Esophagus squamous epithelium (tissue), 5 donors: ENCODE data around the gene ESPL1. TPM values are rescaled to one million over a fixed set of nuclear protein-coding genes. Genes with fewer than 3 reads are reported as not detected.
"Not testable (repeated sequence)": the region's sequence is repeated elsewhere in the genome, so short reads cannot be mapped to it uniquely, and the experiment has no call there.

Source experiments
- DNase-seq: peaks from one replicate; lab custom pipeline; 2025; lab: John Stamatoyannopoulos, UW
- H3K27ac ChIP-seq, 4 donors: fragments of 200-600 bp; sonication (generic); one replicate each; pipeline ENCODE4 v1.5.1; 2016 to 2019; ENCODE audit warnings: mild to moderate bottlenecking in 1 of 4
- H3K27me3 ChIP-seq, 4 donors: fragments of 200-600 bp; sonication (generic); 1 replicate in 3 of 4; 2 replicates in 1 of 4; pipeline versions ENCODE4 v1.5.1 to v1.6.0; 2017 to 2021; ENCODE audit warnings: antibody characterized with exemption in 1 of 4
- H3K36me3 ChIP-seq, 3 donors: fragments of 200-600 bp; sonication (generic); one replicate each; pipeline ENCODE4 v1.5.1; 2016 to 2019
- H3K4me1 ChIP-seq, 3 donors: fragments of 200-600 bp; sonication (generic); one replicate each; pipeline ENCODE4 v1.5.1; 2017 to 2019
- H3K4me3 ChIP-seq, 4 donors: fragments of 200-600 bp; sonication (generic); 1 replicate in 3 of 4; 2 replicates in 1 of 4; pipeline ENCODE4 v1.5.1; 2016 to 2019; ENCODE audit warnings: mild to moderate bottlenecking in 2 of 4, moderate library complexity in 1 of 4
- H3K9me3 ChIP-seq, 3 donors: fragments of 200-600 bp; sonication (generic); one replicate each; pipeline ENCODE4 v1.5.1; 2016 to 2019
- POLR2A ChIP-seq, 4 donors: fragments of 450-650 bp; IDR thresholded peaks; one replicate each; pipeline ENCODE4 v1.6.1; 2017; ENCODE audit warnings: antibody characterized with exemption in 4 of 4, mild to moderate bottlenecking in 4 of 4, moderate library complexity in 3 of 4
- WGBS, 2 donors: methylation state at CpG; one replicate each; pipeline ENCODE4 v1.1.5; 2018; 5-methylcytosine and 5-hydroxymethylcytosine counted together
- intact Hi-C: fragments of 100-400 bp; cut with DNase I; formaldehyde crosslinking; loops from one replicate; pipeline ENCODE4 v1.15.0; 2022
- total RNA-seq, 4 donors: library from RNA; depleted of rRNA; stranded (reverse); fragments of >200 nt; gene quantifications; one replicate each; pipeline ENCODE4 v1.1.0, GENCODE V29; 2016
- TF ChIP-seq, protein P1 (sequence below), 6 experiments: fragments of 450-650 bp in 4 of 6; fragments of 200-600 bp in 2 of 6; sonication (generic) in 2 of 6; IDR thresholded peaks; one replicate each; pipeline ENCODE4 v1.5.1; 2016 to 2019; ENCODE audit warnings: antibody characterized with exemption in 6 of 6, mild to moderate bottlenecking in 4 of 6, moderate library complexity in 4 of 6
- donor health status: DM: yes; HTN: yes; CAD: no.

Gene ESPL1
- total RNA-seq, 4 donors from 2014 or later, result 32.2 to 85.6 (median 48.0) TPM

DNA sequence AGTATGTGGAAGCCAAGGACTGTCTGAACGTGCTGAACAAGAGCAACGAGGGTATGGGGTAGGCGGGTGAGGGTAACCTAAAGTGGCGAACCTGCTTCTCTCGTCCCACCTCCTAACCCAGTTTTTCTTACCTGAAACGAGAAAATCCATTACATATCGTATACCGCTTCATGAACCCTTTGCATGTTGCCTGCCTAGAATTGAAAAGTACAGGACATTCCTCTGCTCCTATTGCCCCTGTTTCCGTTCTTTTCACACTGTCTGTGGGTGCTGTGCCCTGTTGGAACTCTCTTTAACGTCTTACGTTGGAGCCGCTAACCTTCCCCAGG lies 27.8 kb downstream of the ESPL1 start:
- no peak for DNase-seq
- H3K4me3 ChIP-seq, result peak overlapping the region; percentile 55 to 90 (median 81)
- WGBS, 2 donors, result 5% methylated on average over 10 to 12 of the region's 12 CpGs
- TF ChIP-seq POLR2A (IDR thresholded peaks at IDR 0.05), result no peak
- TF ChIP-seq, protein P1, sequence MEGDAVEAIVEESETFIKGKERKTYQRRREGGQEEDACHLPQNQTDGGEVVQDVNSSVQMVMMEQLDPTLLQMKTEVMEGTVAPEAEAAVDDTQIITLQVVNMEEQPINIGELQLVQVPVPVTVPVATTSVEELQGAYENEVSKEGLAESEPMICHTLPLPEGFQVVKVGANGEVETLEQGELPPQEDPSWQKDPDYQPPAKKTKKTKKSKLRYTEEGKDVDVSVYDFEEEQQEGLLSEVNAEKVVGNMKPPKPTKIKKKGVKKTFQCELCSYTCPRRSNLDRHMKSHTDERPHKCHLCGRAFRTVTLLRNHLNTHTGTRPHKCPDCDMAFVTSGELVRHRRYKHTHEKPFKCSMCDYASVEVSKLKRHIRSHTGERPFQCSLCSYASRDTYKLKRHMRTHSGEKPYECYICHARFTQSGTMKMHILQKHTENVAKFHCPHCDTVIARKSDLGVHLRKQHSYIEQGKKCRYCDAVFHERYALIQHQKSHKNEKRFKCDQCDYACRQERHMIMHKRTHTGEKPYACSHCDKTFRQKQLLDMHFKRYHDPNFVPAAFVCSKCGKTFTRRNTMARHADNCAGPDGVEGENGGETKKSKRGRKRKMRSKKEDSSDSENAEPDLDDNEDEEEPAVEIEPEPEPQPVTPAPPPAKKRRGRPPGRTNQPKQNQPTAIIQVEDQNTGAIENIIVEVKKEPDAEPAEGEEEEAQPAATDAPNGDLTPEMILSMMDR (IDR thresholded peaks at IDR 0.05), result no peak
- H3K27ac ChIP-seq, result peak overlapping the region; percentile 82 to 95 (median 88)
- H3K36me3 ChIP-seq, result peaks cover 0 to 59% (median 0%) of the 10 kb centered on the region in 3 donors
- no peaks in the 10 kb centered on the region for H3K9me3 ChIP-seq
- H3K27me3 ChIP-seq, result no peaks in the 10 kb centered on the region
- H3K4me1 ChIP-seq, result peaks cover 26 to 62% (median 42%) of the 10 kb centered on the region in 3 donors
- intact Hi-C loops, result no loop called here

DNA sequence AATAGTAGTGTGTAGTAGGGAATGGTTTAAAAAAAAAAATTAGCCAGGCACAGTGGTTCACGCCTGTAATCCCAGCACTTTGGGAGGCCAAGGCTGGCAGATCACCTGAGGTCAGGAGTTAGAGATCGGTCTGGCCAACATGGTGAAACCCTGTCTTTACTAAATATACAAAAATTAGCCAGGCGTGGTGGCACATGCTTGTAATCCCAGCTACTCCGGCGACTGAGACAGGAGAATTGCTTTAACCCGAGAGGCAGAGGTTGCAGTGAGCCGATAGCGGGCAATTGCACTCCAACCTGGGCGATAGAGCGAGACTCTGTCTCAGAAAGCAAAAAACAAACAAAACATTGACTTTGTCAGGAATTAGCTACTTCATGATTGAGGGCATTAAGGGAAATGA lies 29.0 kb downstream of the ESPL1 start:
- 93% methylated on average over 10 of the region's 10 CpGs for WGBS, 2 donors
- H3K4me3 ChIP-seq, intact Hi-C loops, H3K9me3 ChIP-seq, H3K27me3 ChIP-seq, DNase-seq: not testable (repeated sequence)
- Histone ChIP-seq H3K27ac (peak overlapping the region in 1 of 4 donors; percentile 47), H3K36me3 (peaks cover 0 to 59% (median 0%) of the 10 kb centered on the region in 3 donors), H3K4me1 (peaks cover 26 to 74% (median 45%) of the 10 kb centered on the region in 3 donors)

DNA sequence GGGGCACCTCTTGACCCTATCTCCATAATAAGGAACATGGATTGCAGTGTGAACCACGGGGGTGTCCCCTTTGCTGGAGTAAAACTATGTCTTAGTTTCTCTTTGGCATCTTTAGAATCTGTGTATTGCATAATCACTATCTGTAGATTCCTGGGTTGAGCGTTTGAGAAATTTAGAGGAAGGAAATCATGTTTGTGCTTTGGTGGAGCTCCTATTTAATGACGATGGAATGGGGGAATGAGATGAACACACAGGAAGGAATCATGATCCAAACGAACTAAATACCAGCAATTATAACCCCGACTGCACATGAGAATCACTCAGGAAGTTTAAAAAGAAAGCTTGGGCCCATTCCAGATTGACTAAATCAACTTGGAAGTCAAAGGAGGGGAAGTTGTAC lies 30.1 kb downstream of the ESPL1 start:
- whole genome bisulfite sequencing, 2 donors, result 41 to 44% methylated on average over 5 of the region's 5 CpGs
- intact Hi-C loops, result no loop called here
- H3K4me3 ChIP-seq, result no peak overlapping the region

DNA sequence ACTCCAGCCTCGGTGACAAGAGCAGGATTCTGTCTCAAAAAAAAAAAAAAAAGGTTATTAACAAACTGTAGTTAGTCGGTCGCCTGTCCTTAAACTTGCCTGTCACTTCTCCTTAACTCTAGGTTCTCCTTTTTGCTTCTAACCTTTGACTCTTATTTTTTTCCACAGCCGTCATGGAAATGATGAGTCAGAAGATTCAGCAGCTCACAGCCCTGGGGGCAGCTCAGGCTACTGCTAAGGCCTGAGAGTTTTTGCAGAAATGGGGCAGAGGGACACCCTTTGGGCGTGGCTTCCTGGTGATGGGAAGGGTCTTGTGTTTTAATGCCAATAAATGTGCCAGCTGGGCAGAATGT lies 31.0 kb downstream of the ESPL1 start:
- TF ChIP-seq POLR2A (IDR thresholded peaks at IDR 0.05), result no peak
- no peaks in the 10 kb centered on the region for H3K9me3 ChIP-seq
- H3K36me3 ChIP-seq, result peaks cover 0 to 59% (median 10%) of the 10 kb centered on the region in 3 donors
- WGBS, 2 donors, result 21 to 26% methylated on average over 4 to 5 of the region's 5 CpGs
- DNase-seq, result no peak
- no peaks in the 10 kb centered on the region for H3K27me3 ChIP-seq
- H3K4me1 ChIP-seq, result peaks cover 26 to 85% (median 49%) of the 10 kb centered on the region in 3 donors
- intact Hi-C loops, result no loop called here
- peak overlapping the region; percentile 72 to 87 (median 84) for H3K27ac ChIP-seq
- H3K4me3 ChIP-seq, result peak overlapping the region in 3 of 4 donors; percentile 89 to 93 (median 90)

More for the DNA sequence above, 30.1 kb downstream of the ESPL1 start:
- DNase-seq, result no peak
- Histone ChIP-seq H3K36me3 (peaks cover 0 to 59% (median 10%) of the 10 kb centered on the region in 3 donors), H3K27ac (peak overlapping the region in 3 of 4 donors; percentile 47 to 87 (median 83)), H3K4me1 (peaks cover 26 to 85% (median 49%) of the 10 kb centered on the region in 3 donors), H3K9me3 (no peaks in the 10 kb centered on the region), H3K27me3 (no peaks in the 10 kb centered on the region)
- no peak for TF ChIP-seq POLR2A (IDR thresholded peaks at IDR 0.05)
- TF ChIP-seq, protein P1 (IDR thresholded peaks at IDR 0.05), result no peak

DNA sequence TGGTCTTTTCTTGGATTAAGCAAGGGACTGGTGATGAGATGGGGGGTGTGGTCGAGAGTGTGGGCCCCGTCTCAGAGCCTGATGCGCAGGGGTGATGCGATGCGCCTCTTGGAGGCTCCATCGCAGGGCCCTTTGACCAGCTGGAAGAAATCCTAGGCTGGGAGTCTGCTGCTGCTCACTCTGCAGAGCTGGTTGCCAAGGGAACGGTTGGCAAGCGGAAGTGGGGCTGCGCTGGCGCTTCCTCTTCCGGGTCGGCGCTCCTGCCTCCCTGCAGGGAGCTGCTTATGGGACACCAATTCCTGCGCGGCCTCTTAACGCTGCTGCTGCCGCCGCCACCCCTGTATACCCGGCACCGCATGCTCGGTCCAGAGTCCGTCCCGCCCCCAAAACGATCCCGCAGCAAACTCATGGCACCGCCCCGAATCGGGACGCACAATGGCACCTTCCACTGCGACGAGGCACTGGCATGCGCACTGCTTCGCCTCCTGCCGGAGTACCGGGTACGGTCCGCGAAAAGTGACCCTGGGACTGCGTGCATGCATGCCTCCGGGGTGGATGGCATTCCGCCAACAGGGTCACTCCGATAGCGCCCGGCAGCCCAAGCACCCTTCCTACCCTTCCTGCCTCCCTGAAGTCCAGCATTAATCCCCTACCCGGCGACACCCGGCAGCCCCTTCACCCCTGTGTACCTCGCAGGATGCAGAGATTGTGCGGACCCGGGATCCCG lies 31.5 kb downstream of the ESPL1 start, which contains the start of gene MYG1:
MYG1 (plus strand) TSS at position 242 of the 727 bp plus-strand sequence; CDS start at position 285, 43 bp downstream.
- Histone ChIP-seq H3K36me3 (peaks cover 0 to 60% (median 10%) of the 10 kb centered on the region in 3 donors), H3K9me3 (no peaks in the 10 kb centered on the region), H3K4me1 (peaks cover 26 to 80% (median 46%) of the 10 kb centered on the region in 3 donors), H3K4me3 (peak within 1 kb of the TSS; percentile 78 to 93 (median 90)), H3K27me3 (no peaks in the 10 kb centered on the region), H3K27ac (peak within 1 kb of the TSS; percentile 72 to 87 (median 84))
- peak; percentile 43 for DNase-seq
- intact Hi-C loops, result no loop called here
- 0 to 2% methylated on average over 6 to 10 of the region's 51 CpGs for WGBS, 2 donors
- TF ChIP-seq, protein P1 (IDR thresholded peaks at IDR 0.05), result peak in 4 of 6 experiments; percentile 15 to 43 (median 30)
- TF ChIP-seq POLR2A (IDR thresholded peaks at IDR 0.05), result peak in 2 of 4 donors; percentile 39 to 51

DNA sequence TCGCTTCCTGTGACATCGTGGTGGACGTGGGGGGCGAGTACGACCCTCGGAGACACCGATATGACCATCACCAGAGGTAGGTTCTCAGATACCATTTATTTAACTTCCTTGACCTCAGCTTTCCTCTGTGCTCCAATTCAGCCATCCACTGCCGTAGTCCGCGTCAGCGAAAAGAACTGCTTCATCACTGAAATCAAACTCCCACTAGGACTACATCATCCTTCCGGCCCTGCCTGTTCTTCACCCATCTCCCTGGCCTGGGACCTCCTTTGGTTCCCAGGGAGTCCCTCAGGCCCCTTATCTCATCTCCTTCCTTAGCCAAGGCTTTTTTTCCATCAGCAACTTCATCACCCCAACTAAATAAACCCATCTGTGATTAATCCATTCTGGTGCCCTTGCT lies 32.1 kb downstream of the ESPL1 start:
- no peak for DNase-seq
- TF ChIP-seq, protein P1 (IDR thresholded peaks at IDR 0.05), result no peak
- peaks cover 26 to 74% (median 41%) of the 10 kb centered on the region in 3 donors for H3K4me1 ChIP-seq
- peaks cover 0 to 62% (median 10%) of the 10 kb centered on the region in 3 donors for H3K36me3 ChIP-seq
- H3K27me3 ChIP-seq, result no peaks in the 10 kb centered on the region
- H3K27ac ChIP-seq, result peak overlapping the region; percentile 72 to 87 (median 84)
- peak overlapping the region; percentile 78 to 93 (median 90) for H3K4me3 ChIP-seq
- 1 to 3% methylated on average over 12 of the region's 12 CpGs for WGBS, 2 donors
- no peaks in the 10 kb centered on the region for H3K9me3 ChIP-seq
- intact Hi-C loops, result no loop called here
